IMR-90 (cell line): ENCODE data around the gene AGXT. TPM values are rescaled to one million over a fixed set of nuclear protein-coding genes. Genes with fewer than 3 reads are reported as not detected.

Experiments
- ATAC-seq: fragments of 200-7000 bp; cut with Tn5 transposase; 2 replicates; pipeline ENCODE4 v1.9.1; 2020; ENCODE audit warnings: low read depth, mild to moderate bottlenecking, moderate library complexity
- Bru-seq: library from RNA; stranded (reverse); fragments of 400-500 nt; gene quantifications from one replicate; lab custom pipeline; 2021; lab: Mats Ljungman, UMichigan
- BruChase-seq, 2 experiments: library from RNA; stranded (reverse); fragments of 400-500 nt; gene quantifications; one replicate each; lab custom pipeline; 2021; lab: Mats Ljungman, UMichigan
- BruUV-seq: library from RNA; stranded (reverse); fragments of 400-500 nt; replicated peaks from 2 replicates; lab custom pipeline; 2021; lab: Mats Ljungman, UMichigan
- CTCF ChIA-PET: fragments of 300-600 bp; formaldehyde crosslinking; extraction: SDS; loops from one replicate; lab custom pipeline; 2021; ENCODE audit warnings: antibody characterized with exemption; lab: Yijun Ruan, JAX
- POLR2A ChIA-PET: fragments of 300-600 bp; sonication (Branson Sonifier 250); formaldehyde crosslinking; loops from one replicate; lab custom pipeline; 2022; ENCODE audit warnings: antibody characterized with exemption; ENCODE audit not compliant: unreplicated experiment; lab: Charles Lee
- DNase-seq: peaks from one replicate; pipeline ENCODE4 v3.0.0; 2013
- H2AFZ ChIP-seq: replicated peaks from 2 replicates; pipeline ENCODE3; 2013; ENCODE audit warnings: low read length, mild to moderate bottlenecking; ENCODE audit not compliant: poor library complexity
- H2AK5ac ChIP-seq: 2 replicates; pipeline ENCODE4 v1.6.1; 2013; ENCODE audit warnings: low read depth, low read length, inconsistent platforms
- H2AK9ac ChIP-seq: replicated peaks from 2 replicates; pipeline ENCODE3; 2013; ENCODE audit warnings: mild to moderate bottlenecking, low read depth, low read length, moderate library complexity; ENCODE audit not compliant: poor library complexity
- H2BK120ac ChIP-seq: 2 replicates; pipeline ENCODE4 v1.6.1; 2013; ENCODE audit warnings: low read depth, low read length, inconsistent platforms
- H2BK15ac ChIP-seq: 3 replicates; pipeline ENCODE4 v1.6.1; 2013; ENCODE audit warnings: low read depth, low read length, inconsistent platforms
- H2BK20ac ChIP-seq: 2 replicates; pipeline ENCODE4 v1.6.1; 2013; ENCODE audit warnings: low read depth, mild to moderate bottlenecking, inconsistent platforms, low read length, moderate library complexity
- H2BK5ac ChIP-seq: 2 replicates; pipeline ENCODE4 v1.6.1; 2013; ENCODE audit warnings: mild to moderate bottlenecking, low read depth, low read length, inconsistent platforms; ENCODE audit not compliant: poor library complexity, severe bottlenecking
- H3K14ac ChIP-seq: replicated peaks from 2 replicates; pipeline ENCODE4 v1.6.1; 2013; ENCODE audit warnings: low read depth, low read length, inconsistent platforms
- H3K18ac ChIP-seq: 2 replicates; pipeline ENCODE4 v1.6.1; 2013; ENCODE audit warnings: low read depth, low read length, control low read depth
- H3K23ac ChIP-seq: 2 replicates; pipeline ENCODE4 v1.6.1; 2013; ENCODE audit warnings: low read depth, low read length, inconsistent platforms
- H3K27ac ChIP-seq: 2 replicates; pipeline ENCODE4 v1.5.1; 2013; ENCODE audit warnings: mild to moderate bottlenecking, control low read depth, low read length; ENCODE audit not compliant: insufficient read depth
- H3K27me3 ChIP-seq: 2 replicates; pipeline ENCODE4 v1.6.1; 2013; ENCODE audit warnings: low read length; ENCODE audit not compliant: control insufficient read depth, insufficient read depth
- H3K36me3 ChIP-seq: 2 replicates; pipeline ENCODE4 v1.6.1; 2013; ENCODE audit warnings: low read length, mixed read lengths; ENCODE audit not compliant: control insufficient read depth, insufficient read depth
- H3K4ac ChIP-seq: 2 replicates; pipeline ENCODE4 v1.6.1; 2013; ENCODE audit warnings: low read depth, low read length, inconsistent platforms
- H3K4me1 ChIP-seq: 2 replicates; pipeline ENCODE4 v1.6.1; 2013; ENCODE audit warnings: low read length, mixed read lengths; ENCODE audit not compliant: control insufficient read depth, insufficient read depth
- H3K4me2 ChIP-seq: 2 replicates; pipeline ENCODE4 v1.6.1; 2013; ENCODE audit warnings: low read depth, mild to moderate bottlenecking, control low read depth, low read length, moderate library complexity
- H3K4me3 ChIP-seq: 2 replicates; pipeline ENCODE4 v1.5.1; 2013; ENCODE audit warnings: low read depth, mild to moderate bottlenecking, control low read depth, low read length, moderate library complexity; ENCODE audit not compliant: insufficient read depth
- H3K56ac ChIP-seq: 2 replicates; pipeline ENCODE4 v1.6.1; 2013; ENCODE audit warnings: low read length, inconsistent platforms; ENCODE audit not compliant: insufficient read depth; ENCODE audit errors: extremely low read depth
- H3K79me1 ChIP-seq, 2 experiments: 2 replicates each; pipeline ENCODE4 v1.6.1; 2013; ENCODE audit warnings: low read length in 2 of 2, inconsistent platforms in 1 of 2, low read depth in 1 of 2
- H3K9ac ChIP-seq: 2 replicates; pipeline ENCODE4 v1.6.1; 2013; ENCODE audit warnings: low read depth, low read length, control low read depth
- H3K9me1 ChIP-seq: 2 replicates; pipeline ENCODE4 v1.6.1; 2013; ENCODE audit warnings: low read length, inconsistent platforms; ENCODE audit not compliant: insufficient read depth
- H3K9me3 ChIP-seq: 2 replicates; pipeline ENCODE4 v1.6.1; 2013; ENCODE audit warnings: low read length; ENCODE audit not compliant: control insufficient read depth, insufficient read depth
- H4K20me1 ChIP-seq: 2 replicates; pipeline ENCODE4 v1.6.1; 2013; ENCODE audit warnings: low read length, inconsistent platforms; ENCODE audit not compliant: insufficient read depth
- H4K5ac ChIP-seq: 2 replicates; pipeline ENCODE4 v1.6.1; 2013; ENCODE audit warnings: mild to moderate bottlenecking, low read depth, low read length, control low read depth
- H4K8ac ChIP-seq, 2 experiments: 2 replicates each; pipeline ENCODE4 v1.6.1; 2013; ENCODE audit warnings: low read depth in 2 of 2, low read length in 2 of 2, control low read depth in 1 of 2, inconsistent platforms in 1 of 2
- H4K91ac ChIP-seq: 2 replicates; pipeline ENCODE4 v1.6.1; 2013; ENCODE audit warnings: low read depth, low read length, inconsistent platforms; ENCODE audit not compliant: insufficient read depth
- CEBPB ChIP-seq: IDR thresholded peaks from 2 replicates; pipeline ENCODE4 v1.6.1; 2012; ENCODE audit warnings: low read depth, low read length, improper control_type of control experiment
- MAFK ChIP-seq: IDR thresholded peaks from 2 replicates; pipeline ENCODE4 v1.6.1; 2012; ENCODE audit warnings: low read depth, low read length, improper control_type of control experiment
- WGBS, 2 experiments: methylation state at CpG; one replicate each; pipeline versions ENCODE4 v1.1.5 to v1.1.7; 2013; ENCODE audit warnings: missing lambda C conversion rate in 2 of 2; ENCODE audit not compliant: insufficient read length in 1 of 2; ENCODE audit errors: extremely low coverage in 2 of 2; 5-methylcytosine and 5-hydroxymethylcytosine counted together
- dilution Hi-C: fragments of 300-500 bp; cut with HindIII; formaldehyde crosslinking; loops from one replicate; pipeline ENCODE4 v1.14.3; 2018; ENCODE audit warnings: low sequenced_read_pairs; ENCODE audit not compliant: unreplicated experiment
- in situ Hi-C: fragments of 300-500 bp; cut with MboI; formaldehyde crosslinking; loops from 3 replicates; pipeline ENCODE4 v1.14.3; 2019; ENCODE audit warnings: low sequenced_read_pairs, inconsistent platforms, mixed read lengths
- intact Hi-C: fragments of 100-400 bp; cut with micrococcal nuclease; formaldehyde crosslinking; loops from 2 replicates; pipeline ENCODE4 v1.10.0; 2022
- long read RNA-seq: library from polyadenylated mRNA; unstranded; transcript quantifications from one replicate; pipeline ENCODE4 v2.0.0, GENCODE V29; 2021; ENCODE audit not compliant: unreplicated experiment
- polyA plus RNA-seq, 3 experiments: library from polyadenylated mRNA; depleted of rRNA; stranded (reverse); fragments of >200 nt; gene quantifications; 2 replicates each; pipeline ENCODE4 v1.2.3, GENCODE V29; 2012; ENCODE audit warnings: low replicate concordance in 1 of 3
- total RNA-seq: library from RNA; depleted of rRNA; stranded (reverse); fragments of >200 nt; gene quantifications from 2 replicates; pipeline ENCODE4 v1.2.3, GENCODE V29; 2012; rRNA removed

The AGXT gene
- not detected in 2 replicates for total RNA-seq
- polyA plus RNA-seq (2012; rRNA removed) = not detected in 2 replicates
- not detected in 2 replicates for polyA plus RNA-seq (2012; cell fraction: cytosol; rRNA removed)
- polyA plus RNA-seq (2012; cell fraction: nucleus; rRNA removed; ENCODE audit: low replicate concordance) = not detected in 2 replicates
- Bru-seq, nascent RNA = not detected
- BruChase-seq, experiment 1, labeled RNA remaining after a 6-hour chase = not detected
- BruChase-seq, experiment 2, labeled RNA remaining after a 2-hour chase = not detected
- long read RNA-seq = 0 reads

- intact Hi-C loops (no loop called here), in situ Hi-C loops (loop anchor here (25.0 kb wide), 1 partner anchor 794 kb away; no protein-coding TSS in a partner anchor), dilution Hi-C loops (no loop called here)
- Histone ChIP-seq H2BK20ac (no peak within 1 kb of the TSS), H4K91ac (no peak within 1 kb of the TSS), H4K5ac (no peak within 1 kb of the TSS), H3K56ac (no peak within 1 kb of the TSS), H3K27ac (no peak within 1 kb of the TSS), H3K9ac (no peak within 1 kb of the TSS), H3K4me1 (no peaks in the 10 kb centered on the region; the same call in 1 of the 2 replicates), H4K20me1 (no peaks in the 10 kb centered on the region), H4K8ac (no peak within 1 kb of the TSS), H3K4me3 (no peak within 1 kb of the TSS), H3K36me3 (no peaks in the 10 kb centered on the region), H3K18ac (no peak within 1 kb of the TSS), H3K4me2 (no peak within 1 kb of the TSS), H3K9me1 (no peaks in the 10 kb centered on the region), H3K23ac (no peak within 1 kb of the TSS), H2BK5ac (no peak within 1 kb of the TSS), H3K4ac (no peak within 1 kb of the TSS), H2AK5ac (no peak within 1 kb of the TSS), H3K14ac (no peak within 1 kb of the TSS), H2BK120ac (no peak within 1 kb of the TSS), H3K27me3 (peaks cover 54% of the 10 kb centered on the region), H3K9me3 (no peaks in the 10 kb centered on the region), H2AFZ (no peak within 1 kb of the TSS), H2AK9ac (peak within 1 kb of the TSS; percentile 42), H2BK15ac (no peak within 1 kb of the TSS), H3K79me1 (no peaks in the 10 kb centered on the region)
- no TSS peak for BruUV-seq
- DNase-seq (peak; percentile 10), ATAC-seq (no peak)
- CTCF ChIA-PET = no interaction called here
- 29% methylated on average over 6 of the region's 21 CpGs; no CpG with 5 or more reads in 1 of the 2 experiments for WGBS, 2 experiments
- TF ChIP-seq CEBPB = peak; percentile 58
- TF ChIP-seq MAFK = no peak
- POLR2A ChIA-PET = no interaction called here
Measured at GRCh38 chr2:240868286-240869108, at the start of gene AGXT. Gene AGXT, plus strand, starts transcription at chr2:240868824. Its CDS starts 42 bp downstream, at chr2:240868866.
